HepG2 (cell line): ENCODE results near the gene BBLN. TPM values are rescaled to one million over a fixed set of nuclear protein-coding genes. Genes with fewer than 3 reads are reported as not detected.

ENCODE experiments used
- ARID4A ChIP-seq: sonication (generic); formaldehyde crosslinking; IDR thresholded peaks from 2 replicates; pipeline ENCODE4 v1.5.0; 2020; ENCODE audit warnings: mild to moderate bottlenecking, missing genetic modification reagents, borderline replicate concordance
- ARNT2 ChIP-seq: sonication (generic); formaldehyde crosslinking; IDR thresholded peaks from 2 replicates; pipeline ENCODE4 v1.8.0; 2022; ENCODE audit warnings: mild to moderate bottlenecking, low read depth, missing genetic modification reagents, moderate library complexity
- ELF1 ChIP-seq: sonication (generic); formaldehyde crosslinking; IDR thresholded peaks from 2 replicates; pipeline ENCODE4 v1.4.0; 2020; ENCODE audit warnings: missing genetic modification reagents
- HDAC1 ChIP-seq: sonication (generic); formaldehyde crosslinking; IDR thresholded peaks from 2 replicates; pipeline ENCODE4 v1.5.1; 2020; ENCODE audit warnings: mild to moderate bottlenecking, missing genetic modification reagents
- NFATC3 ChIP-seq: sonication (generic); formaldehyde crosslinking; IDR thresholded peaks from 2 replicates; pipeline ENCODE4 v1.5.1; 2020; ENCODE audit warnings: mild to moderate bottlenecking, missing genetic modification reagents
- NFE2L1 ChIP-seq: sonication (generic); formaldehyde crosslinking; IDR thresholded peaks from 2 replicates; pipeline ENCODE4 v1.4.0; 2020; ENCODE audit warnings: missing genetic modification reagents, mild to moderate bottlenecking, borderline replicate concordance
- NFKBIZ ChIP-seq: IDR thresholded peaks from 2 replicates; pipeline ENCODE4 v1.6.1; 2018; ENCODE audit warnings: missing genetic modification reagents, missing compliant biosample characterization
- PBX3 ChIP-seq: sonication (generic); formaldehyde crosslinking; IDR thresholded peaks from 2 replicates; pipeline ENCODE4 v1.8.1; 2023; ENCODE audit warnings: missing genetic modification reagents, inconsistent platforms, borderline replicate concordance
- RFXANK ChIP-seq: IDR thresholded peaks from 2 replicates; pipeline ENCODE4 v1.6.1; 2016
- SATB2 ChIP-seq: sonication (generic); formaldehyde crosslinking; IDR thresholded peaks from 2 replicates; pipeline ENCODE4 v1.5.0; 2020; ENCODE audit warnings: missing genetic modification reagents
- ZBTB26 ChIP-seq: IDR thresholded peaks from 2 replicates; pipeline ENCODE4 v1.6.1; 2016; ENCODE audit warnings: missing compliant biosample characterization, missing genetic modification reagents, borderline replicate concordance
- ZNF138 ChIP-seq: sonication (generic); formaldehyde crosslinking; IDR thresholded peaks from 2 replicates; pipeline ENCODE4 v1.5.0; 2020; ENCODE audit warnings: mild to moderate bottlenecking, low read depth, missing genetic modification reagents
- ZNF292 ChIP-seq: sonication (generic); formaldehyde crosslinking; IDR thresholded peaks from 2 replicates; pipeline ENCODE4 v1.8.1; 2022; ENCODE audit warnings: mild to moderate bottlenecking, low read depth, missing genetic modification reagents, borderline replicate concordance
- ZNF333 ChIP-seq: sonication (generic); formaldehyde crosslinking; IDR thresholded peaks from 2 replicates; pipeline ENCODE4 v1.4.0; 2020; ENCODE audit warnings: mild to moderate bottlenecking, missing genetic modification reagents, borderline replicate concordance
- ZNF574 ChIP-seq: sonication (generic); formaldehyde crosslinking; IDR thresholded peaks from 2 replicates; pipeline ENCODE4 v1.4.0; 2020; ENCODE audit warnings: missing genetic modification reagents
- polyA plus RNA-seq, 8 experiments: library from polyadenylated mRNA; depleted of rRNA in 3 of 8; stranded (reverse) in 7 of 8; unstranded in 1 of 8; fragments of >200 nt; fragmentation: Illumina TruSeq in 4 of 8; extraction: Trizol in 4 of 8; gene quantifications; 2 replicates each; pipeline versions ENCODE4 v1.2.1 to v1.2.3, GENCODE V29; 2011 to 2016; ENCODE audit warnings: low read depth in 4 of 8, missing spikeins in 1 of 8, mixed read lengths in 1 of 8; ENCODE audit not compliant: insufficient read depth in 1 of 8
- total RNA-seq, 5 experiments: library from RNA; depleted of rRNA; stranded (reverse); fragments of >200 nt; fragmentation: Illumina TruSeq; extraction: Trizol; gene quantifications; 2 replicates each; pipeline ENCODE4 v1.2.3, GENCODE V29; 2016; ENCODE audit warnings: low read depth in 1 of 5

Gene BBLN
- total and polyA plus RNA-seq, 2 of the 13 experiments (the other 11 are each of a cell fraction or from before 2014, with no cell fraction given): 27.6 to 33.1 TPM

- TF ChIP-seq ZNF574 (peak; percentile 15; the same call in 1 of the 2 replicates), PBX3 (CRISPR knock-in tag) (peak; percentile 52; the same call in 1 of the 2 replicates), ARID4A (no peak; the same call in 1 of the 2 replicates), ZNF333 (CRISPR knock-in tag) (peak; percentile 65; the same call in 1 of the 2 replicates), NFATC3 (no peak), SATB2 (CRISPR knock-in tag) (no peak), ARNT2 (peak; percentile 74), NFE2L1 (CRISPR knock-in tag) (no peak), ZNF292 (CRISPR knock-in tag) (0 out of 2 replicates have a peak, but pooled peaks have one; percentile 42), HDAC1 (CRISPR knock-in tag) (peak; percentile 58; the same call in 1 of the 2 replicates), RFXANK (CRISPR knock-in tag) (no peak), NFKBIZ (CRISPR knock-in tag) (peak; percentile 56; the same call in 1 of the 2 replicates), ZBTB26 (no peak), ZNF138 (CRISPR knock-in tag) (0 out of 2 replicates have a peak, but pooled peaks have one; percentile 54), ELF1 (peak; percentile 79)
Measured at GRCh38 chr9:128127990-128128835, 31.9 kb upstream of the BBLN start (continued).
